HepG2 (cell line): ENCODE data around the gene PRSS53. TPM values are rescaled to one million over a fixed set of nuclear protein-coding genes. Genes with fewer than 3 reads are reported as not detected.

Experiments
- ATF7 ChIP-seq, 2 experiments: fragments of 450-650 bp in 1 of 2; sonication (generic) in 1 of 2; formaldehyde crosslinking in 1 of 2; IDR thresholded peaks; 2 replicates each; pipeline versions ENCODE4 v1.4.0 to v1.6.1; 2016 to 2020; ENCODE audit warnings: antibody characterized with exemption in 1 of 2, mild to moderate bottlenecking in 1 of 2, missing genetic modification reagents in 1 of 2
- CHD4 ChIP-seq: fragments of 200-600 bp; sonication (generic); IDR thresholded peaks from 2 replicates; pipeline ENCODE4 v1.7.0; 2017; ENCODE audit warnings: mild to moderate bottlenecking, low read length, borderline replicate concordance
- CREM ChIP-seq, 2 experiments: sonication (generic) in 1 of 2; formaldehyde crosslinking in 1 of 2; IDR thresholded peaks; 2 replicates each; pipeline versions ENCODE4 v1.4.0 to v1.6.1; 2016 to 2020; ENCODE audit warnings: antibody characterized with exemption in 1 of 2, mild to moderate bottlenecking in 1 of 2, missing genetic modification reagents in 1 of 2
- FOSL1 ChIP-seq: sonication (generic); formaldehyde crosslinking; IDR thresholded peaks from 2 replicates; pipeline ENCODE4 v1.9.0; 2021; ENCODE audit warnings: missing genetic modification reagents, borderline replicate concordance
- HMG20A ChIP-seq: IDR thresholded peaks from 2 replicates; pipeline ENCODE4 v1.6.1; 2016; ENCODE audit warnings: borderline replicate concordance
- NFE2L1 ChIP-seq: sonication (generic); formaldehyde crosslinking; IDR thresholded peaks from 2 replicates; pipeline ENCODE4 v1.4.0; 2020; ENCODE audit warnings: missing genetic modification reagents, mild to moderate bottlenecking, borderline replicate concordance
- RXRA ChIP-seq: sonication (generic); formaldehyde crosslinking; IDR thresholded peaks from 2 replicates; pipeline ENCODE4 v1.5.1; 2020; ENCODE audit warnings: missing genetic modification reagents
- SALL2 ChIP-seq: sonication (generic); formaldehyde crosslinking; IDR thresholded peaks from 2 replicates; pipeline ENCODE4 v1.8.1; 2023; ENCODE audit warnings: mild to moderate bottlenecking, missing genetic modification reagents, inconsistent platforms
- SOX13 ChIP-seq, 3 experiments: fragments of 450-650 bp in 1 of 3; sonication (generic) in 1 of 3; formaldehyde crosslinking in 1 of 3; IDR thresholded peaks in 2 of 3; conservative IDR thresholded peaks in 1 of 3; 2 replicates each; pipeline versions ENCODE4 v1.5.0 to v1.6.1; 2016 to 2020; ENCODE audit warnings: antibody characterized with exemption in 1 of 3, mild to moderate bottlenecking in 1 of 3, missing compliant biosample characterization in 1 of 3, missing genetic modification reagents in 1 of 3, moderate library complexity in 1 of 3
- ZNF101 ChIP-seq: sonication (generic); formaldehyde crosslinking; IDR thresholded peaks from 2 replicates; pipeline ENCODE4 v1.4.0; 2020; ENCODE audit warnings: mild to moderate bottlenecking, low read depth, missing genetic modification reagents, borderline replicate concordance
- ZNF256 ChIP-seq: sonication (generic); formaldehyde crosslinking; conservative IDR thresholded peaks from 2 replicates; pipeline ENCODE4 v1.4.0; 2020; ENCODE audit warnings: missing genetic modification reagents
- ZNF570 ChIP-seq: sonication (generic); formaldehyde crosslinking; IDR thresholded peaks from 2 replicates; pipeline ENCODE4 v1.4.0; 2020; ENCODE audit warnings: mild to moderate bottlenecking, missing genetic modification reagents, borderline replicate concordance
- ZNF672 ChIP-seq: sonication (generic); formaldehyde crosslinking; IDR thresholded peaks from 2 replicates; pipeline ENCODE4 v1.8.1; 2022; ENCODE audit warnings: missing genetic modification reagents
- polyA plus RNA-seq, 8 experiments: library from polyadenylated mRNA; depleted of rRNA in 3 of 8; stranded (reverse) in 7 of 8; unstranded in 1 of 8; fragments of >200 nt; fragmentation: Illumina TruSeq in 4 of 8; extraction: Trizol in 4 of 8; gene quantifications; 2 replicates each; pipeline versions ENCODE4 v1.2.1 to v1.2.3, GENCODE V29; 2011 to 2016; ENCODE audit warnings: low read depth in 4 of 8, missing spikeins in 1 of 8, mixed read lengths in 1 of 8; ENCODE audit not compliant: insufficient read depth in 1 of 8
- total RNA-seq, 5 experiments: library from RNA; depleted of rRNA; stranded (reverse); fragments of >200 nt; fragmentation: Illumina TruSeq; extraction: Trizol; gene quantifications; 2 replicates each; pipeline ENCODE4 v1.2.3, GENCODE V29; 2016; ENCODE audit warnings: low read depth in 1 of 5
- TF ChIP-seq, protein P1 (sequence below): sonication (generic); formaldehyde crosslinking; IDR thresholded peaks from 2 replicates; pipeline ENCODE4 v1.4.0; 2020; ENCODE audit warnings: missing genetic modification reagents
- TF ChIP-seq, protein P2 (sequence below): sonication (generic); formaldehyde crosslinking; IDR thresholded peaks from 2 replicates; pipeline ENCODE4 v1.4.0; 2020; ENCODE audit warnings: mild to moderate bottlenecking, missing genetic modification reagents, borderline replicate concordance
- TF ChIP-seq, protein P3 (sequence below): sonication (generic); formaldehyde crosslinking; IDR thresholded peaks from 2 replicates; pipeline ENCODE4 v1.5.0; 2020; ENCODE audit warnings: missing genetic modification reagents
- TF ChIP-seq, protein P4 (sequence below): sonication (generic); formaldehyde crosslinking; IDR thresholded peaks from 2 replicates; pipeline ENCODE4 v1.5.1; 2020; ENCODE audit warnings: missing genetic modification reagents, mild to moderate bottlenecking, borderline replicate concordance
- TF ChIP-seq, protein P5 (sequence below): sonication (generic); formaldehyde crosslinking; IDR thresholded peaks from 2 replicates; pipeline ENCODE4 v1.8.0; 2022; ENCODE audit warnings: missing genetic modification reagents, mild to moderate bottlenecking, inconsistent platforms, borderline replicate concordance

PRSS53 gene
- total and polyA plus RNA-seq, 2 of the 13 experiments (the other 11 are each of a cell fraction or from before 2014, with no cell fraction given): 2.2 to 7.4 TPM

DNA sequence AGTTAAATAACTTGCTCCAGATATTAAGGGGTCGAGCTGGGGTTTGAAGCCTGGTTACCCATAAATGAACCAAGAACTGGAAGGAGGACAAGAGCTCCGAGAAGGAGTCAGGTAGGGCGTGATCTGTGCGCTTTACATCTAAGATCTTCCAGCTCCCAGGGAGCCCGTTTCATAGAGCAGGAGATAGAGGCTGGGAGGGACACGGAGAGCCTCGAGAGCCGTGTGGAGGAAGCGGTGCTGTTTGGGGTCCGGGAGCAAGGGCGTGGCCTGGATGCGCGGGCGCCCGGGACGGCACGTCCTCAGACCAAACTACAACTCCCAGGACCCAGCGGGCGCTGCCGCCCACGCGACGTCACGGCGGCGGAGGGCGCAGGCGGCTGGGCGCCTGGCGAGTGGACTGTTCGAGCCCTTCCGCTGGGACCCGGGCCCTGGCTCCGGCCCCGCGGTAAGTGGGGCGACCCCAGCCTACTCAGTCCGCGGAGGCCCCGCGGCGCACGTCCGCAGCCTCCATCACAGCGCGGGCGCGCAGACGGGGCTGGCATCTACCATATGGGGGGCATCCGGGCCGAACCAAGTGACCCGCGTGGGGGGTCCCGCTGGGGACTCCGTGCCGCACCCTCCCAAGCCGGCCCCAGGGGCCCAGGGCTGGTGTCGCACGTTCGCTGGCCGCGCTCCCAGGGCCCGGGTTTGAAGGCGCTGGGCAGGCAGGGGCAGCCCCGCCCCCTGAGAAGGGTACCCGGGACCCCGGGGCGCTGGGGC is 19.5 kb upstream of the PRSS53 start, which contains the start of gene BCKDK (continued):
- TF ChIP-seq SALL2 (CRISPR knock-in tag) (peak; percentile 77; the same call in 1 of the 2 replicates), ZNF256 (CRISPR knock-in tag) (no peak), FOSL1 (CRISPR knock-in tag) (no peak), NFE2L1 (CRISPR knock-in tag) (no peak), ZNF101 (CRISPR knock-in tag) (no peak), CREM (IDR thresholded peaks at IDR 0.05) (peak; percentile 77; the same call in 1 of the 2 replicates), CREM (CRISPR knock-in tag; IDR thresholded peaks at IDR 0.05) (0 out of 2 replicates have a peak, but pooled peaks have one; percentile 25), ZNF570 (CRISPR knock-in tag) (no peak), ATF7 (IDR thresholded peaks at IDR 0.05) (no peak), ATF7 (CRISPR knock-in tag; IDR thresholded peaks at IDR 0.05) (no peak), SOX13 (IDR thresholded peaks at IDR 0.05) (no peak), SOX13 (CRISPR knock-in tag; conservative IDR thresholded peaks at IDR 0.05 in 1 of 2, IDR thresholded peaks at IDR 0.05 in 1 of 2) (no peak), CHD4 (no peak), ZNF672 (CRISPR knock-in tag) (no peak), RXRA (CRISPR knock-in tag) (peak; percentile 37), HMG20A (CRISPR knock-in tag) (no peak)
- TF ChIP-seq, protein P1, sequence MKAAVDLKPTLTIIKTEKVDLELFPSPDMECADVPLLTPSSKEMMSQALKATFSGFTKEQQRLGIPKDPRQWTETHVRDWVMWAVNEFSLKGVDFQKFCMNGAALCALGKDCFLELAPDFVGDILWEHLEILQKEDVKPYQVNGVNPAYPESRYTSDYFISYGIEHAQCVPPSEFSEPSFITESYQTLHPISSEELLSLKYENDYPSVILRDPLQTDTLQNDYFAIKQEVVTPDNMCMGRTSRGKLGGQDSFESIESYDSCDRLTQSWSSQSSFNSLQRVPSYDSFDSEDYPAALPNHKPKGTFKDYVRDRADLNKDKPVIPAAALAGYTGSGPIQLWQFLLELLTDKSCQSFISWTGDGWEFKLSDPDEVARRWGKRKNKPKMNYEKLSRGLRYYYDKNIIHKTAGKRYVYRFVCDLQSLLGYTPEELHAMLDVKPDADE: no peak
- TF ChIP-seq, protein P2, sequence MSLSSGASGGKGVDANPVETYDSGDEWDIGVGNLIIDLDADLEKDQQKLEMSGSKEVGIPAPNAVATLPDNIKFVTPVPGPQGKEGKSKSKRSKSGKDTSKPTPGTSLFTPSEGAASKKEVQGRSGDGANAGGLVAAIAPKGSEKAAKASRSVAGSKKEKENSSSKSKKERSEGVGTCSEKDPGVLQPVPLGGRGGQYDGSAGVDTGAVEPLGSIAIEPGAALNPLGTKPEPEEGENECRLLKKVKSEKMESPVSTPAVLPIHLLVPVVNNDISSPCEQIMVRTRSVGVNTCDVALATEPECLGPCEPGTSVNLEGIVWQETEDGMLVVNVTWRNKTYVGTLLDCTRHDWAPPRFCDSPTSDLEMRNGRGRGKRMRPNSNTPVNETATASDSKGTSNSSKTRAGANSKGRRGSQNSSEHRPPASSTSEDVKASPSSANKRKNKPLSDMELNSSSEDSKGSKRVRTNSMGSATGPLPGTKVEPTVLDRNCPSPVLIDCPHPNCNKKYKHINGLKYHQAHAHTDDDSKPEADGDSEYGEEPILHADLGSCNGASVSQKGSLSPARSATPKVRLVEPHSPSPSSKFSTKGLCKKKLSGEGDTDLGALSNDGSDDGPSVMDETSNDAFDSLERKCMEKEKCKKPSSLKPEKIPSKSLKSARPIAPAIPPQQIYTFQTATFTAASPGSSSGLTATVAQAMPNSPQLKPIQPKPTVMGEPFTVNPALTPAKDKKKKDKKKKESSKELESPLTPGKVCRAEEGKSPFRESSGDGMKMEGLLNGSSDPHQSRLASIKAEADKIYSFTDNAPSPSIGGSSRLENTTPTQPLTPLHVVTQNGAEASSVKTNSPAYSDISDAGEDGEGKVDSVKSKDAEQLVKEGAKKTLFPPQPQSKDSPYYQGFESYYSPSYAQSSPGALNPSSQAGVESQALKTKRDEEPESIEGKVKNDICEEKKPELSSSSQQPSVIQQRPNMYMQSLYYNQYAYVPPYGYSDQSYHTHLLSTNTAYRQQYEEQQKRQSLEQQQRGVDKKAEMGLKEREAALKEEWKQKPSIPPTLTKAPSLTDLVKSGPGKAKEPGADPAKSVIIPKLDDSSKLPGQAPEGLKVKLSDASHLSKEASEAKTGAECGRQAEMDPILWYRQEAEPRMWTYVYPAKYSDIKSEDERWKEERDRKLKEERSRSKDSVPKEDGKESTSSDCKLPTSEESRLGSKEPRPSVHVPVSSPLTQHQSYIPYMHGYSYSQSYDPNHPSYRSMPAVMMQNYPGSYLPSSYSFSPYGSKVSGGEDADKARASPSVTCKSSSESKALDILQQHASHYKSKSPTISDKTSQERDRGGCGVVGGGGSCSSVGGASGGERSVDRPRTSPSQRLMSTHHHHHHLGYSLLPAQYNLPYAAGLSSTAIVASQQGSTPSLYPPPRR: no peak
- TF ChIP-seq, protein P3, sequence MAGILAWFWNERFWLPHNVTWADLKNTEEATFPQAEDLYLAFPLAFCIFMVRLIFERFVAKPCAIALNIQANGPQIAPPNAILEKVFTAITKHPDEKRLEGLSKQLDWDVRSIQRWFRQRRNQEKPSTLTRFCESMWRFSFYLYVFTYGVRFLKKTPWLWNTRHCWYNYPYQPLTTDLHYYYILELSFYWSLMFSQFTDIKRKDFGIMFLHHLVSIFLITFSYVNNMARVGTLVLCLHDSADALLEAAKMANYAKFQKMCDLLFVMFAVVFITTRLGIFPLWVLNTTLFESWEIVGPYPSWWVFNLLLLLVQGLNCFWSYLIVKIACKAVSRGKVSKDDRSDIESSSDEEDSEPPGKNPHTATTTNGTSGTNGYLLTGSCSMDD (CRISPR knock-in tag): no peak
- TF ChIP-seq, protein P4, sequence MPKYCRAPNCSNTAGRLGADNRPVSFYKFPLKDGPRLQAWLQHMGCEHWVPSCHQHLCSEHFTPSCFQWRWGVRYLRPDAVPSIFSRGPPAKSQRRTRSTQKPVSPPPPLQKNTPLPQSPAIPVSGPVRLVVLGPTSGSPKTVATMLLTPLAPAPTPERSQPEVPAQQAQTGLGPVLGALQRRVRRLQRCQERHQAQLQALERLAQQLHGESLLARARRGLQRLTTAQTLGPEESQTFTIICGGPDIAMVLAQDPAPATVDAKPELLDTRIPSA (CRISPR knock-in tag): no peak; the same call in 1 of the 2 replicates
- TF ChIP-seq, protein P5, sequence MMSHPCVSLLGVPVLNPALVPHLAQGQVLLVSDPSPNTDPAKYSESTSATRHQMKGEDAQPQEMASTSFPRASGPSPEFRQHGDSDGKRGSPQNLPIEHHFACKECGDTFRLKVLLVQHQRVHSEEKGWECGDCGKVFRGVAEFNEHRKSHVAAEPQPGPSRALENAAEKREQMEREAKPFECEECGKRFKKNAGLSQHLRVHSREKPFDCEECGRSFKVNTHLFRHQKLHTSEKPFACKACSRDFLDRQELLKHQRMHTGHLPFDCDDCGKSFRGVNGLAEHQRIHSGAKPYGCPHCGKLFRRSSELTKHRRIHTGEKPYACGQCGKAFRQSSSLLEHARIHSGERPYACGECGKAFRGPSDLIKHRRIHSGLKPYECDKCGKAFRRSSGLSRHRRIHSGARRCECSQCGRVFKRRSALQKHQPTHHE (CRISPR knock-in tag): no peak
